Stomach smooth muscle (tissue), 2 donors: ENCODE results near the gene RBM8A.

Source experiments
- H3K27ac ChIP-seq: one replicate; pipeline ENCODE4 v1.7.0; 2013; ENCODE audit warnings: mild to moderate bottlenecking, low read length, inconsistent platforms
- H3K27me3 ChIP-seq, 2 donors: one replicate each; pipeline ENCODE4 v1.7.0; 2013; ENCODE audit warnings: low read length in 2 of 2; ENCODE audit not compliant: insufficient read depth in 2 of 2, control insufficient read depth in 1 of 2
- H3K36me3 ChIP-seq, 2 donors: one replicate each; pipeline ENCODE4 v1.7.0; 2013; ENCODE audit warnings: low read length in 2 of 2; ENCODE audit not compliant: control insufficient read depth in 2 of 2, insufficient read depth in 2 of 2
- H3K4me1 ChIP-seq: one replicate; pipeline ENCODE4 v1.7.0; 2013; ENCODE audit warnings: low read length; ENCODE audit not compliant: control insufficient read depth, insufficient read depth
- H3K4me3 ChIP-seq, 2 donors: one replicate each; pipeline ENCODE4 v1.7.0; 2013; ENCODE audit warnings: low read length in 2 of 2
- H3K9ac ChIP-seq, 2 donors: one replicate each; pipeline ENCODE4 v1.7.0; 2013; ENCODE audit warnings: low read length in 2 of 2, mild to moderate bottlenecking in 1 of 2
- H3K9me3 ChIP-seq, 2 donors: one replicate each; pipeline ENCODE4 v1.7.0; 2013; ENCODE audit warnings: low read length in 2 of 2; ENCODE audit not compliant: control insufficient read depth in 2 of 2
- donor health status: healthy.
- donor health status: Pancreatic carcinoma.

RBM8A gene

GRCh38 chr1:145927063-145927886, at the start of gene RBM8A:
Gene RBM8A, minus strand, starts transcription at chr1:145927484. Its CDS starts 58 bp downstream, at chr1:145927426.
- H3K4me1 ChIP-seq, result peaks cover 17% of the 10 kb centered on the region
- H3K27me3 ChIP-seq, result no peaks in the 10 kb centered on the region
- no peaks in the 10 kb centered on the region for H3K9me3 ChIP-seq
- H3K27ac ChIP-seq, result peak within 1 kb of the TSS; percentile 96
- H3K36me3 ChIP-seq, result peaks cover 2 to 7% of the 10 kb centered on the region in 2 donors
- peak within 1 kb of the TSS; percentile 89 to 90 for H3K4me3 ChIP-seq
- H3K9ac ChIP-seq, result peak within 1 kb of the TSS; percentile 97 to 98

GRCh38 chr1:145977016-145977415, 49.7 kb upstream of the RBM8A start:
- Histone ChIP-seq H3K9ac (peak overlapping the region; percentile 47 to 72), H3K4me3 (no peak overlapping the region), H3K4me1 (peaks cover 44% of the 10 kb centered on the region), H3K27me3 (no peaks in the 10 kb centered on the region), H3K27ac (peak overlapping the region; percentile 96), H3K36me3 (peaks cover 0 to 6% of the 10 kb centered on the region in 2 donors), H3K9me3 (no peaks in the 10 kb centered on the region)

DNA sequence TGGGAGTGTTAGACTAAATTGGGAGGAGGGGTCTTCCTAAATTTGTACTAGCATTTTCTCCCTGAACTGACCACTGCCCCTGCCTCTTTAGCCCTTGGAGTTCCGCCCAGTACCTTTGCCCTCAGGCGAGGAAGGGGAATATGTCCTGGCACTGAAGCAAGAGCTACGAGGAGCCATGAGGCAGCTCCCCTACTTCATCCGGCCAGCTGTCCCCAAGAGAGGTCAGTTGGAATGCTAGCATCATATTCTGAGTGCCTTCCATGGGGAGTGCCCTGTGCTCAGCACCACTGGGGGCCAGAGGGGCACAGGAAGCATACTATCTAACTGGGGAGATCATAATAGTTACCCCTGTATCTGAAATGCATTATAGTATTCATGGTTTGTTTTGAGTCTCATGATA, 47.9 kb upstream of the RBM8A start:
- Histone ChIP-seq H3K4me1 (peaks cover 32% of the 10 kb centered on the region), H3K4me3 (no peak overlapping the region), H3K27me3 (no peaks in the 10 kb centered on the region), H3K36me3 (peaks cover 0 to 6% of the 10 kb centered on the region in 2 donors), H3K9ac (no peak overlapping the region), H3K27ac (no peak overlapping the region), H3K9me3 (no peaks in the 10 kb centered on the region)

GRCh38 chr1:145974721-145975120, 47.4 kb upstream of the RBM8A start:
- Histone ChIP-seq H3K36me3 (peaks cover 0 to 6% of the 10 kb centered on the region in 2 donors), H3K4me3 (no peak overlapping the region), H3K9me3 (no peaks in the 10 kb centered on the region), H3K4me1 (peaks cover 28% of the 10 kb centered on the region), H3K27ac (no peak overlapping the region), H3K9ac (no peak overlapping the region), H3K27me3 (no peaks in the 10 kb centered on the region)

- Histone ChIP-seq H3K4me1 (peaks cover 7% of the 10 kb centered on the region), H3K4me3 (no peak overlapping the region), H3K9me3 (peaks cover 0 to under 1% of the 10 kb centered on the region in 2 donors), H3K9ac (no peak overlapping the region), H3K27ac (no peak overlapping the region), H3K27me3 (no peaks in the 10 kb centered on the region), H3K36me3 (peaks cover 0 to 6% of the 10 kb centered on the region in 2 donors)
Measured at GRCh38 chr1:145972580-145972979, 45.3 kb upstream of the RBM8A start.

GRCh38 chr1:145967288-145967687, 40.0 kb upstream of the RBM8A start:
- H3K36me3 ChIP-seq, result no peaks in the 10 kb centered on the region
- no peak overlapping the region for H3K4me3 ChIP-seq
- H3K9me3 ChIP-seq, result peaks cover 0 to 6% of the 10 kb centered on the region in 2 donors
- no peak overlapping the region for H3K27ac ChIP-seq
- H3K9ac ChIP-seq, result no peak overlapping the region
- no peaks in the 10 kb centered on the region for H3K27me3 ChIP-seq
- peaks cover 18% of the 10 kb centered on the region for H3K4me1 ChIP-seq

- peak overlapping the region; percentile 74 for H3K27ac ChIP-seq
- no peaks in the 10 kb centered on the region for H3K27me3 ChIP-seq
- H3K9ac ChIP-seq, result peak overlapping the region; percentile 88 to 89
- peak overlapping the region; percentile 88 for H3K4me3 ChIP-seq
- H3K4me1 ChIP-seq, result peaks cover 35% of the 10 kb centered on the region
- H3K36me3 ChIP-seq, result no peaks in the 10 kb centered on the region
- H3K9me3 ChIP-seq, result peaks cover 0 to 6% of the 10 kb centered on the region in 2 donors
Measured at GRCh38 chr1:145965119-145965744, 37.9 kb upstream of the RBM8A start.

DNA sequence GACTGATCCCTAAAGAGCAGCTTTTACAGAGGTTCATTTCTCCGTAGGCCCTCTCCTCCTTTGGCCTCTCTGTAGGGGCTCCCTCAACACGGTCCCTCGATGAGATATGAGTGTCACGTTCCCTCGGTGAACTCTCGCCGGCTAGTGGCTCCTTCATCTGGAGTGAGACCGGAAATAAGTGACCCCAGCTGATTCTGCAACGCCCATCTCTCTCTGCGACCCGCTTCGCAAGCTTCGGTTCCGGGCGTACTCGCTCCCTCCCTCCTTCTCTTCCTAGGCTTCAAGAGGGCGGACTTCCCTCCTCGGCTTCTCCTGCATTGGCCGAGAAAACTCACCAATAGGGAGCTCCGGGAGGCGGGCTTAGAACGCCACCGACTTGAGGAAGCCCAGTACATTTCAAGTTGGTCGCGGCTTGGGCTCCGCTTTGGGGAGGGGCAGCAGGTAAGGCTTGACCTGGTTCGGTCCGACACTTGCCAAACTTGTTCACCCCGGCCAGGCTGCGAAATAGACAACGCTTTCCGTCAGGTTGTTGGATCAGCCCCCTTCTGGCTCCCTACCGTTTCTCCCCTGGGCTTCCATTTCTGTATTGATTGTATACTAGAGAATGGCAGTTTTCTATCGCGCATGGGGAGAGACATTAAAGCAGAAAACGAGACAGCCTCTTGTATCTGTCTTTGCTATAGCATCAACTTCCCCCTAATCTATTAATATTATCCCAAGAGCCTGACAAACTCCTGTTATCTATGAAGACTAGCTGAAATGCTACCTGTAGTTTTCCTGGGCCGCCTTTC, 37.2 kb upstream of the RBM8A start, which contains the start of the genes ANKRD34A and POLR3GL:
Gene ANKRD34A, minus strand, starts transcription at position 248 of the 791 bp plus-strand sequence. CDS start 2,816 bp downstream, outside the sequence.
Gene POLR3GL, plus strand, starts transcription at position 363 of the 791 bp plus-strand sequence. CDS start 10,176 bp downstream, outside the sequence.
- H3K36me3 ChIP-seq, result no peaks in the 10 kb centered on the region
- peak within 1 kb of the TSS; percentile 88 to 89 for H3K9ac ChIP-seq
- H3K27me3 ChIP-seq, result no peaks in the 10 kb centered on the region
- peak within 1 kb of the TSS; percentile 74 for H3K27ac ChIP-seq
- peak within 1 kb of the TSS; percentile 88 for H3K4me3 ChIP-seq
- peaks cover 41% of the 10 kb centered on the region for H3K4me1 ChIP-seq
- peaks cover 0 to 6% of the 10 kb centered on the region in 2 donors for H3K9me3 ChIP-seq

- peak overlapping the region; percentile 74 for H3K27ac ChIP-seq
- peaks cover 0 to 6% of the 10 kb centered on the region in 2 donors for H3K9me3 ChIP-seq
- H3K36me3 ChIP-seq, result no peaks in the 10 kb centered on the region
- H3K27me3 ChIP-seq, result no peaks in the 10 kb centered on the region
- H3K4me1 ChIP-seq, result peaks cover 41% of the 10 kb centered on the region
- H3K9ac ChIP-seq, result peak overlapping the region; percentile 88 to 89
- H3K4me3 ChIP-seq, result peak overlapping the region; percentile 88
Measured at GRCh38 chr1:145963265-145964019, 36.2 kb upstream of the RBM8A start.
